OCI-LY1 (cell line): ENCODE results near the gene MINDY4.

ENCODE experiments used
- CTCF ChIP-seq: fragments of 200-600 bp; sonication (generic), shearing (Covaris generic); IDR thresholded peaks from 2 replicates; pipeline ENCODE4 v1.5.1; 2017; ENCODE audit warnings: mild to moderate bottlenecking, antibody characterized with exemption, low read length, moderate library complexity, mixed read lengths
- EZH2 ChIP-seq: fragments of 200-600 bp; sonication (generic), shearing (Covaris generic); IDR thresholded peaks from 2 replicates; pipeline ENCODE4 v1.8.0; 2017; ENCODE audit warnings: borderline replicate concordance, mixed run types, mild to moderate bottlenecking, antibody characterized with exemption, low read length, moderate library complexity, mixed read lengths

GRCh38 chr7:30843741-30844482, 72.7 kb downstream of the MINDY4 start:
- TF ChIP-seq CTCF (no peak), EZH2 (no peak)
